ENCODE data around the gene ZNF574. TPM values are rescaled to one million over a fixed set of nuclear protein-coding genes. Genes with fewer than 3 reads are reported as not detected.

Gene ZNF574
- total and polyA plus RNA-seq, 2 of the 8 experiments (the other 6 are each of a cell fraction or from before 2014, with no cell fraction given), result 27.0 to 38.8 TPM

- Histone ChIP-seq H3K4ac (replicated peaks; ENCODE audit: insufficient read length, low read depth, low read length) (no peak overlapping the region), H2BK15ac (ENCODE audit: low read length) (no peak overlapping the region), H3K4me2 (ENCODE audit: insufficient read depth in 1 of 2, low read depth in 2 of 2, low read length in 2 of 2) (no peak overlapping the region), H3K9me3 (ENCODE audit: insufficient read depth in 2 of 2, low read depth in 1 of 2, low read length in 1 of 2) (no peaks in the 10 kb centered on the region), H3K23ac (ENCODE audit: insufficient read length) (no peak overlapping the region), H3K14ac (ENCODE audit: insufficient read length) (no peak overlapping the region), H2BK5ac (ENCODE audit: low read depth, low read length) (no peak overlapping the region), H3K36me3 (ENCODE audit: control insufficient read depth in 2 of 4, insufficient read depth in 4 of 4, low read length in 3 of 4) (no peaks in the 10 kb centered on the region), H2BK12ac (ENCODE audit: low read depth, low read length) (no peak overlapping the region), H4K8ac (ENCODE audit: extremely low read depth, insufficient read depth, low read length) (no peak overlapping the region), H2AFZ (ENCODE audit: low read length) (no peak overlapping the region), H2AK5ac (ENCODE audit: low read depth, low read length) (no peak overlapping the region), H3K27ac (ENCODE audit: low read depth, low read length) (no peak overlapping the region), H3K9ac (replicated peaks in 1 of 4; ENCODE audit: extremely low read depth in 1 of 4, low read depth in 3 of 4, low read length in 3 of 4) (no peak overlapping the region), H3K27me3 (replicated peaks in 1 of 4; ENCODE audit: control insufficient read depth in 3 of 4, extremely low read depth in 1 of 4, insufficient read depth in 3 of 4, low read length in 3 of 4) (no peaks in the 10 kb centered on the region), H3K18ac (ENCODE audit: extremely low read depth, low read length) (no peak overlapping the region), H4K20me1 (replicated peaks in 1 of 2; ENCODE audit: control insufficient read depth in 1 of 2, insufficient read depth in 2 of 2, low read length in 2 of 2) (no peaks in the 10 kb centered on the region), H4K91ac (replicated peaks; ENCODE audit: insufficient read length, low read length) (no peak overlapping the region), H2BK20ac (ENCODE audit: low read length) (no peak overlapping the region), H3K79me1 (ENCODE audit: low read depth, low read length) (no peaks in the 10 kb centered on the region), H3K4me1 (replicated peaks in 1 of 4; ENCODE audit: control insufficient read depth in 3 of 4, insufficient read depth in 4 of 4, low read length in 3 of 4) (peaks cover 8 to 12% (median 10%) of the 10 kb centered on the region in 4 experiments), H3K56ac (replicated peaks; ENCODE audit: insufficient read length, low read depth, low read length) (no peak overlapping the region), H3K79me2 (ENCODE audit: control insufficient read depth in 1 of 2, insufficient read depth in 2 of 2, low read length in 2 of 2) (no peaks in the 10 kb centered on the region), H4K5ac (ENCODE audit: insufficient read length, low read depth, low read length) (no peak overlapping the region), H3K23me2 (ENCODE audit: low read depth, low read length) (no peaks in the 10 kb centered on the region), H2BK120ac (replicated peaks; ENCODE audit: low read depth, low read length) (no peak overlapping the region), H3K4me3 (ENCODE audit: extremely low read depth in 1 of 4, insufficient read depth in 2 of 4, low read depth in 3 of 4, low read length in 4 of 4) (no peak overlapping the region)
- WGBS, 2 experiments (ENCODE audit: extremely low coverage in 1 of 2, insufficient coverage in 1 of 2, insufficient read length in 1 of 2, insufficient replicate concordance in 2 of 2, low coverage in 1 of 2, low lambda C conversion rate in 2 of 2, missing lambda C conversion rate in 1 of 2), result 83% methylated on average over 4 of the region's 4 CpGs; no CpG with 5 or more reads in 1 of the 2 experiments
- CTCF ChIA-PET (ENCODE audit: partially characterized antibody), result interaction anchor here (0.5 to 8.5 kb wide), 18 partner anchors 9 to 165 kb away, joined by 3 to 146 read pairs (median 4); partner anchors contain the start of gene POU2F2
- POLR2A ChIA-PET (ENCODE audit: partially characterized antibody), result interaction anchor here (1.2 to 1.3 kb wide), 2 partner anchors 17 to 181 kb away, joined by 4 read pairs; partner anchors contain the start of gene POU2F2
- FAIRE-seq, result no peak
- DNase-seq (ENCODE audit: low read depth in 1 of 2, low spot score in 2 of 2), result no peak
- TF ChIP-seq CHD1 (IDR thresholded peaks at IDR 0.05; ENCODE audit: low read depth, low read length) (no peak), TCF12 (IDR thresholded peaks at IDR 0.05; ENCODE audit: low read depth, low read length) (no peak), EGR1 (IDR thresholded peaks at IDR 0.05; ENCODE audit: borderline replicate concordance, low read depth, low read length) (no peak), TAF1 (IDR thresholded peaks at IDR 0.05; ENCODE audit: low read depth, low read length) (no peak), SIN3A (conservative IDR thresholded peaks at IDR 0.05 in 1 of 2, IDR thresholded peaks at IDR 0.05 in 1 of 2; ENCODE audit: low read depth in 1 of 2, low read length in 2 of 2) (no peak), MAFK (IDR thresholded peaks at IDR 0.05; ENCODE audit: low read depth, low read length) (no peak), SP4 (IDR thresholded peaks at IDR 0.05; ENCODE audit: low read length) (no peak), SP1 (IDR thresholded peaks at IDR 0.05; ENCODE audit: low read depth, low read length) (no peak), CREB1 (IDR thresholded peaks at IDR 0.05) (no peak), ATF2 (IDR thresholded peaks at IDR 0.05; ENCODE audit: low read length) (no peak), EZH2 (IDR thresholded peaks at IDR 0.05; ENCODE audit: low read depth, low read length, severe bottlenecking) (no peak), POLR2A (IDR thresholded peaks at IDR 0.05; ENCODE audit: control extremely low read depth in 1 of 2, low read depth in 2 of 2, low read length in 2 of 2) (no peak), SIX5 (IDR thresholded peaks at IDR 0.05; ENCODE audit: low read depth, low read length) (no peak), KDM1A (IDR thresholded peaks at IDR 0.05; ENCODE audit: borderline replicate concordance, low read length) (no peak), TEAD4 (IDR thresholded peaks at IDR 0.05; ENCODE audit: low read depth, low read length) (no peak)
These were observed 39.3 kb downstream of the ZNF574 start for GRCh38 chr19:42115219-42115618.
